Measurements from ENCODE around the gene FREM2.

Gene FREM2

DNA sequence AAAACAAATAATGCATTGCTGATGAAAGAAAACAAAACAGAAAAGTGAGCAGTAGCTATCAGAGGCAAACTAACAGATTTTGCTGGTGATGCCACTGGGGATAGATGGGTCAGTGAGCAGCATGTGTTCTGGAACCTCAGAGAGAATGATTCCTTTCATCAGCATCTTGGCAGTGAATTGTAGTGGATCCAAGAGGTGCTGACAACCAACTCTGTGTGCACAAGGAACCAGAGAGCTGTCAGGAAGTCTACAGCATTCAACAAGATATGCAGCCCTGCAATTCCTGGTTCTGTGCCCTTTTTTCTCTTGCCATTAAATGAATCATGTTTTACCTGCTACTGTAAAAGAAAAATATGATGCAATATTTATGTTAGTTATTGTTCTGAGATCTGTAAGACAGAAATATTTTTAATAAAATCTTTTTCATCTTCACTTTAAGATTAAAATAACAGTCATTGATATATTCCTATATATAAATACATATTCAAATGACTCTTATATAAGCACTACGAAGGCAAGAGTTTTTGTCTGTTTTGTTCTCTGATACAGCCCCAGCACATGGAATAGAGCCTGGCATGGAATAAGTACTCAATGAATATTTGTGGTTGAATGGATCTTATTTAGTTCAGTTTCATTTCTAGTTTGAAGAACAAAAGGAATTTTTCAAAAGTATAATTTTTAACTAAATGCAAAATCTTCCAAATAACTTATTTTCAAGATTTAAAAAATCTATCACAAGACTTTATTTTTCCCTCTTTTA, 80.8 kb downstream of the FREM2 start:
- no peak for DNase-seq

DNA sequence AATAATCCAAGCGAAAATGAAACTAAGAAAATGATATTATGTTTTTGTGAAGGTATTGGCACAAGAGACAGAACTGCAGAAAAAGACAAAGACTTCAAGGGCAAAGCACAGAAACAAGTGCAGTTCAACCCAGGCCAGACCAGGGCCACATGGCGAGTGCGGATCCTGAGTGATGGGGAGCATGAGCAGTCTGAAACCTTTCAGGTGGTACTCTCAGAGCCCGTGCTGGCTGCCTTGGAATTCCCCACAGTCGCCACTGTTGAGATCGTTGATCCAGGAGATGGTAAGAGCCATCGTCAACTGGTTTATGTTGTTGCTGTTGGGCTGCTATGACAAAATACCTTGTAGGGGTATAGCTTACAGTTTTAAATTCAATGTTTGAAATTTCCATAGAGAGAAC, 82.6 kb downstream of the FREM2 start:
- DNase-seq = no peak

DNA sequence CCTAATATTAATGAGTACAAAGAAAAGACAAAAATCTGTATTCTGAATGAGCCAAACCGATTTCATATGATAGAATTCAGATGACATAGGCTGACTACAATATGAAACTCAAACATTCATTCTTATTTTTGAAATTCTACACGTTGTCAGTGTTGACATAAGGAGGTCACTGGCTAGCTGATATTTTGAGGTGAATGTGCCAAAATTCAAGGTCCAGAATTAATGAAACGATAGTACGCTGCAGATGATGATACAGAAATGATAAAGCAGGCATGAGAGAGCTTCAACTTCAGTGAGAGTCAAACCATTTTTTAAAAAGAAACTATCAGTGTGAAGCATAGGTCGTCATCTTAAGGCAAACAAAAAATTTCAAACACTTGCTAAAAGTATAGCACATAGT, 88.2 kb downstream of the FREM2 start:
- DNase-seq = no peak

DNA sequence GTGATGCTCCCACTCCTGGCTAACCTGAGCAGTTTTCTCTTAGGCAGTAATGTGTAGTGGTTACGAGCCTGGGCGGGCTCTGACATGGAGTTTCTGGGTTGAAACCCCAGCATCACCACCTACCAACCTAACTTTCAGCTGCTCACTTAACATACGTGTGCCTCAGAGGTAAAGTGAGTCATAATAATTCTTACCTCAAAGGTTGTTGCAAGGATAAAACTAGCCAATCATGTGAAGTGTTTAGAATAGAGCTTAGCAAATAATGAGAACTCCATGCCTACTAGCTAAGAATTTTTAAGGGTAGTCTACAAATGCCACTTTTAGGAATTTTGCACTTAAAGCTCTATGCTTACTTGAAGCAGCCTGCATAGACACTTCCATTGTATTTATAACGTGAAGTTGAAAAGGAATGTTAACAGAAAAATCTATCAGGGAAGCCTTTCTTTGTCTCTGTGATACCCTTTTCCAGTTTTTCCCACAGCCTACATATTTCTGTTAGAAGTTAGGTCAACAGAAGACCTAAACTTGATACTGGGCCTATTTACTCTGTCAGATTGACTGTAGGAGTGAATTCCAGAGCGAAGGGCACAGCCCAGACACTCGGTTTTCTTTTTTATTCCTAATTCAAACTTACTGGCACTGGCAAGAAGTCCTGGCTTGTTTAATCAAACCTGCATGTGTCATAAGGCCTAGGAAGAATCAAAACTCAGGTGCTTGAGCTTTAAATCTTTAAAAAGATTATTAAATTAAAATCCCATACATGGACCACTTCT, 90.7 kb downstream of the FREM2 start:
- no peak for DNase-seq

DNA sequence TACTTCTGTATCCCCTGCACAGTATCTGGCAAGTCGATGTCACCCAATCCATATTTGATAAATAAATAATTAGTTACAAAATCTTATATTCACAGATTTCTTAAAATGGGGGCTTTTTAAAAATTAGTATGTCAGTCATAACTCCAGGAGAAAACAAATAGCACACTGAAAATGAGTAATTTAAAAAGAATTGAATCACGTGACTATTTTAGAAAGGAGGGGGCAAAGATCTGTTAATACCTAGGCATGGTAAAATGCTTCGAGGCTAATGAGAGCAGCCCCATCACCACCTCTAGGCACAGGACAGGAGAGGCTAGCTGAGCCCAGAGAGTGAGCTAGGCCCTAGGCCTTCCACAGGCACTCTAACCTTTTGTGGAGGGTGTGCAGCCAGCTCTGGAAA, 94.7 kb downstream of the FREM2 start:
- no peak for DNase-seq

DNA sequence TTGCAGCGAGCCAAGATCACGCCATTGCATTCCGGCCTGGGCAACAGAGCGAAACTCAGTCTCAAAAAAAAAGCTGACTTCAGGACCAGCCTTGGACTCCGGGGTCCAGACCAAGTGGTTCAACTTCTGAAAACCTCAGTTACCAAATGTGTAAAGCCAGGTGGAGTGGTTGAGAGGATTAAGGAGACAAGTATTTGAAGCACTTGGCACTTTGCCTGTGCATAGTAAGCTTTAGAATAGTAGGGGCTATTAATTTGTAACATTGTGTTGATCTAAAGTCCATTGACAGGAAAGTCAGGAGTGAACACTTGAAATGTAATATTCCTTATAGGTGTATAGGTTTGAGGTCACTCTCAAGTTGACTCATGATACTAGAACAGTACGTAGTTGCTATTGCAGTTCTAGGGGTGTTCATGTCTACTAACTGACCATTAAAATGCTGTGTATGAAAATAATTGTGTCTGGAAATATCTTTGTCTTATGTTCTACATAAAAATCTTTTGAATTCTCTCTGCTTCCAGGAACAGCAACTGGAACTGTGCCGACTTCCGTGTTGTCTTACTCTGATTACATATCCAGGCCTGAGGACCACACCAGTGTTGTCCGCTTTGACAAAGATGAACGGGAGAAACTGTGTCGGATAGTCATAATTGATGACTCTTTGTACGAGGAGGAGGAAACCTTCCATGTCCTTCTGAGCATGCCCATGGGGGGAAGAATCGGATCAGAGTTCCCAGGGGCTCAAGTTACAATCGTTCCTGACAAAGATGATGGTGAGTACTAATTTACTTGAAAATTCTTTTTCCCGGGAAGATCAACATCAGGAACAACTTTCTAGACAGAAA, 97.4 kb downstream of the FREM2 start:
- DNase-seq = no peak

DNA sequence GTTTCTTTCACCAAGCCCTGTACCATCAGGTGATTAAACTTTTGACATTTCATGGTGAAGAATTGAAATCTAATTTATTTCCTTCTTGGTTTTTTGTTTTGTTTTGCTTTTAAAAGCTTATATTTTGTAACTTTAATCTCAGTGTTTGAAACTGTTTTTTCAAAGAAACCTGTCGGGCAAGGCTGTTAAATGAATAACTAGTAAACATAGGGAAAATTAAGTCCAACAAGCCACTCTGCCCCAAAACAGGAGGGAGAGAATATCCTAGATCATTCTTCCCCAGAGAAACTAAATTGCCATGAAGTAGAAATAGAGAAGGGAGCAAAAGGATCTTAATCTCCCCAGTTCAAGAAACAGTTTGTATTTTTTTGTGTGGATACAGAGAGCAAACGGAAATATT, 98.2 kb downstream of the FREM2 start:
- no peak for DNase-seq

DNA sequence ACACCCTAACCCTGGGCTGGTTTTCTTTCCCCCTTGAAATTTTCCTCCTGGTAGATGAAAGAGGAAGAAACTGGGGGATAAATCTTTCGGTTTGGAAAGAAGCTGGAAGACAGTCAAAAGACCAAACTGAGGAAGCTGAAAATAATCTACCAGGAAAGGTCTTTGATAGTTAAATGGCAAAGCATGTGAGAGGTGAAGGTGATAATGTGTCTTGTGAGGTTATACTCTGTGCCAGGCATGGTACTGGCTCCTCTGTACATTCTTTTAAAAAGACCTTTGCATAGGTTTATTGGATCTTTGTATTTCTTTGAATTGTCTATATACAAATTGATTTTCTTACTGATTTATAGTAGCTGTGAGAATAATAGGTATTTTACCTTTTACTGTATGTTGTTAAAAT, 98.6 kb downstream of the FREM2 start:
- no peak for DNase-seq

DNA sequence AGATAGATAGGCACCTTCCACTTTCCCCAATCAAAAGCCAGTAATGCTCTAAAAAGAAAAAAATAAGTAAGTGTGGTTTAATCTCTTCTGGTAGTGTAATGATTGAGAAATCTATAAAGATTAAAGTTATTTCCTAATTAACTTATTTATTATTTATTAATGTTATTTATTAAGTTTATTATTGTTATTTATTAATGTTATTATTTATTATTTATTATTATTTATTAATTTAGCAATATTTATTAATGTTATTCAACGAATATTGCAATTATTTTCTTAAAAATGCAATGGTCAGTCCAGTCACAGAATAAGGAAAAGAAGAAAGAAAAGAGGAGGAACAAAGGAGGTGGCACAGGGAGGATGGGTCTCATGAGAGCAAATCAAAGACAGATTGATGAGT, 100.7 kb downstream of the FREM2 start:
- no peak for DNase-seq

DNA sequence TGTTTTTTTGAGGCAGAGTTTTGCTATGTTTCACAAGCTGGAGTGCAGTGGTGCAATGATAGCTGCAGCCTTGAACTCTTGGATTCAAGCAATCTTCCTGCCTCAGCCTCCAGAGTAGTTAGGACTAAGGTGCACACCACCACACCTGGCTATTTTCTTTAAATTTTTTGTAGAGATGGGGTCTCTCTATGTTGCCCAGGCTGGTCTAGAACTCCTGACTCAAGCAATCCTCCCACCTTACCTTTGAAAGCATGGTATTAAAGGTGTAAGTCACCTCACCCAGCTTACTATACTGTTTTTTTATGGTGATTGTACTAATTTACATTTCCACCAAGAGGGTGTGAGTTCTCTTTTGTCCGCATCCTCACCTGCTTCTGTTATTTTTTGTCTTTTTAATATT, 110.0 kb downstream of the FREM2 start:
- DNase-seq = no peak

DNA sequence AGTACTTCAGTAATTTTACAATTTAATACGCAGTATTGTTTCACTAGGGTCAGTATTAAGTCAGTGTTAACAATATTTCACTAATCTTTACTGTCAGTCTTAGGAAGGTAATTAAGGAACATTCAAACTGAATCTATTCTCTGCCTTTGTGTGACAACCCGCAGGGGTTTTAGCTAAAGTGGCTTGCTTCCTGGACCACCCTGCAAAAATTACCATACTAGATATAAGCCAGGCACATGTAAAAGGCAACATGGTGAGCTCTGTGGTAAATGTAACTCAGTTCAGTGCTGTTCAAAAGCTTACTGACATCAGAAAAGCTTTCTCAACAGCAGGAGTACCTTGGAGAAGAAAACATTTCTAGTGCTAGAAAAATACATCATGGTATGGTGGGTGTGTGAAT, 116.7 kb downstream of the FREM2 start:
- DNase-seq = no peak

DNA sequence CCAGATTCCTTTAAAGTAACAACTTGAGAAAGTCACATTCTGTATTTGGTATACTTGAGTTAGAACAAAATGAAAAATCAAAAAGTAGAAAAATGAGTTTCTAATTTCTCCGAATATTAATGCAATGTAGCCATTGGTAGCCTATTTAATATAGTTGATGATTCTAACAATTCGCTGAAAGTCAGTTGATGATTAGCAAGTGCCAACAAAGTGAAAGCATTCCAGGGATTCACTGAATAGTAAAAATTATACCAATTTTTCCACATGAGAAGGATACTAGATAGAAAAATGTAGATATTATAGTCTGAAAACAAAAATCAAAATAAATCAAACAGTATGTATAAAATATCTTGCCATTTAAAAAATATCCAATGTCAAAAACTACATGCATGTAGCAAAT, 117.2 kb downstream of the FREM2 start:
- DNase-seq = no peak

DNA sequence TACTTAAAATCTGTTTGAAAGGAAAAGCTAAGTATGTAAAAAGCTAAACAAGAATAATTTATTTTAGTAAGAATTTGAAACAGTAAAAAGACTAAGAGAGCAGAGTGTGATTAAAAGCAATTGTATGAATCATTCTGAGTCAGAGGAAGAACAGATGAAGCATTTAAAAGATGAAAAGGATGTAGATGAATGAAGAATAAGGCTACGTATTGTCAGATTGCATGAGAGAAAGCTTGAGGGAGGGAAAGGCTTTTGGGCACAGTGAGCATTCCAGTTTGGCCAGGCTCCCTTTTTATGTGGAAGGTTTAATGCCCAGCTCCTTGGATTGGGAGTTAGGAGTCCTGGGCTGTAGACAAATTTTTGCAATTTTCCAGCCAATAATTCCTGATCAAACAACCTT, 117.7 kb downstream of the FREM2 start:
- no peak for DNase-seq

DNA sequence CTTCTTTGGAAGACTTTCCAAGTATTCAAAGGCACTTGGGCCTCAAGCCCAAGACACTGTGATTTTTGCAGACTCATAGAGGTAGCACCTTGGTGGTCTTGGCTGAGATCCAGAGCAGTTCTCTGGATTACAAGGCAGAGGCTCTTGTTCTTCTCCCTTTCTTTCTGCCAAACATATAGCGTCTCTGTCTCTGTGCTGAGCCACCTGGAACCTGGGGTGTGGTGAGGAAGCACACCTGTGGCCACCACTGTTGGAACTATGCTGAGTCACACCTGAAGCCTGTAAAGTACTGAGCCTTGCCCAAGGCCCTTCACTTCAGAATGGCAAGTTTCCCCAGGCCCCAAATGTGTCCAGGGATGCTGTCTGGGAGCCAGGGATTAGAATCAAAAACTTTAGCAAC, 127.5 kb downstream of the FREM2 start:
- DNase-seq = no peak

DNA sequence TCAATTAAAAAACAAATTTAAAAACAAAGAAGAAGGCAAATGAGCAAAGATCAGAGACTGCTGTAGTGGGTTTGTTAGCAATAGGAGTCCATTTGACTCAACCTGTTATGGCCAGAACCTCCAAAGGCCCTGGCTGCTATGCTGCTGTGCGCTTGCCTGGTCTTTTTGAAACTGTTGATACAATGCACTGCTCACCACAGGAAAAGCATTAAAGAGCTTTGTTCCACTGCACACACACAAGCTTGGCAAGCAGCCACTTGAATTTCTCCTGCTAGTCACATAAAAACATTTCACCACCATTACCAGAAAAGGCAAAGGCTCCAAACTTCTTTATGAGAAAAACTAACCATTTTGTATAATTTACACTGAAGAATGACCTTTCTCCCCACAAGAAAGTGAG, 132.2 kb downstream of the FREM2 start:
- no peak for DNase-seq

DNA sequence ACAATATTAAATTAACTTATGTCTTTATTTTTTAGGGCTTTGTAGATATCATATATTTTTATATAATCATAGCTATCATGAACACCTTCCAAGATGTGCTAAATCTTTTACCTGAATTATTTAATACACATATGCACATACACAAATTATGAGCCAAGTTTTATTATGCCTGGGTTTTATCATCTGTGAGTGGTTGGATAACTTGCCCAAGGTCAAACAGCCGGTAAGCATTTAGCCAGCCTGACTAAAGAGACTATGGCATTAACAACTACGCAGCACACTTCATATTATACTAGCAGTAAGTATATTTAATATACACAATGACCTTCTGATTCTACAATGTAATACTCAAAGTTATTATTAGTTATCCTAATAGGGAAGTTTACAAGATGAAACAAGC, 132.7 kb downstream of the FREM2 start:
- DNase-seq = no peak

DNA sequence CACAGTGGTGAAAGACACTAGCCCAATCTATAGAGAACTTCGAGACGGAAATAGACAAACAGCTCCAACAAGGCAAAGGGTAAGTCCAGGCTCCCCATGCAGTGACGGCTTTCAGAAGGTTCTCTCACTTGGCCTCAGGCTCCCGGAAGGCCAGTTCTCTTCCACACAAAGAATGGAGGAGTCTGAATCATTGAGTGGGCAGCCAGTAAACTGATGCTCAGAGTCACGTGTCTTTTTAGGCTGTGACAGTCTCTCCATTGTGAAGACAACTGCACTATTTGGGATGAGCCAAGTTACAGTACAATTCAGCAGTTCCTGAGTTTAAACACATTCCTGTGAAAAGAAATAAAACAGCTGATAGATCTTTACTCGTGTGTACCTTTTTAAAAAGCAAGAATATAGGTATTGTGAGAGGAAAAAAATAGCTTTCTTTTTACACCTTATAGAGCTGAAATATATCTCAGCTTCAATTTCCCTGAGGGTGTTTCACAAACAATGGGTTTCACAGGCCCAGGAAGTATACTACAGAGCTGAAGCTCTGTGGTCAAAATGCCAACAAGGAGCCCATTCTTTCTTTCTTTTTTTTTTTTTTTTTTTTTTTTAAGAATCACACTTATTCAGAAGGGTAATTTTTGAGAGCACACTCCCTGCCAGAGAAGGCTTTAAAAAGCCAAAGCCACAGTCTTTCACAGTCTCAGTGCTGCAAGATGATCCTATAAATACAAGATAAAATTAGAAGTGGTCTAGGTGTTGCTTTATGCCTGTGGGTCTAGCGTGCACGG, 135.1 kb downstream of the FREM2 start:
- no peak for DNase-seq

DNA sequence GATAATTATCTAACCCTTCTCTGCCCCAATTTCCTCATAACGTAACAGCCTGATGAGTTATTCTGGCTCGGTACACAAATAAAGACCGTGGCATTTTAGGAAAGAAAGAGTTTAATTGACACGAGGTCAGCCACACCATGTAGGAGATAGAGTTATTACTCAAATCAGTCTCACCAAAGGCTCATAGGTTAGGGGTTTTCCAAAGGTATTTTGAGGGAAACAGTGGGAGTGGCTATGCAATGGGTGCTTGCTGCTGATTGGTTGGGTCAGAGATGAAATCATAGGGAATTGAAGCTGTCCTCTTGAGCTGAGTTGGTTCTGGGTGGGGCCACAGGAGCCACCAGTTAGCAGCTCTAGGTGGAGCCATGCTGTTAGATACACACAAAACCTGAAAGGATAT, 137.5 kb downstream of the FREM2 start:
- no peak for DNase-seq

DNA sequence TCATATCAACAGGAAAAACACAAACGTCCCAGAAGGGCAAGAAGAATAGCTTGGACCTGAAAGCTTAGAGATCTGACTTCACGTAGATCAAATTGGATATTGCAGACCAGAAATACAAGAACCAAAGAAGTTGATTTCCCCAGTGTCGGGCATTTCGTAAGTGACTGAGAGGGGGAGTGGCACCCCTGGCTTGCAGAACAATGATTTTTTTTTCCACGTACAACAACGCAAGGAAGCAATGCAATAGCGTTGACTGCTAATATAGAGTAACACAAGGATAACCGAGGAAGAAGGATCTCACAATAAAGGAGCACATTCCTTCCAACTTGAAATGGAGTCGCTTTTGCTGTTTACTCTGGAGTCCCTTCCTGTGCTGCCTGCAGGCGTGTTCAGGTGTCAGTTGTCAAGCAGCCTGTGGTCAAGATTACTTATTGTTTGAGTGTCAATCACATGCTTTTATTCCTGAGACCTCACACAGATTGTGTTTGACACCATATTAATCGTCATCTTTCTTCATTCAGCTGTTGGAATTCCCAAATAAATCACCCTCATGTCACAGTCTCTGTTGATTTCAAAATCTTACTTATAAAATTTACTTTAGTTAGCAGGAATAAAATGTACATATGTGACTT, 139.4 kb downstream of the FREM2 start:
- DNase-seq = no peak

DNA sequence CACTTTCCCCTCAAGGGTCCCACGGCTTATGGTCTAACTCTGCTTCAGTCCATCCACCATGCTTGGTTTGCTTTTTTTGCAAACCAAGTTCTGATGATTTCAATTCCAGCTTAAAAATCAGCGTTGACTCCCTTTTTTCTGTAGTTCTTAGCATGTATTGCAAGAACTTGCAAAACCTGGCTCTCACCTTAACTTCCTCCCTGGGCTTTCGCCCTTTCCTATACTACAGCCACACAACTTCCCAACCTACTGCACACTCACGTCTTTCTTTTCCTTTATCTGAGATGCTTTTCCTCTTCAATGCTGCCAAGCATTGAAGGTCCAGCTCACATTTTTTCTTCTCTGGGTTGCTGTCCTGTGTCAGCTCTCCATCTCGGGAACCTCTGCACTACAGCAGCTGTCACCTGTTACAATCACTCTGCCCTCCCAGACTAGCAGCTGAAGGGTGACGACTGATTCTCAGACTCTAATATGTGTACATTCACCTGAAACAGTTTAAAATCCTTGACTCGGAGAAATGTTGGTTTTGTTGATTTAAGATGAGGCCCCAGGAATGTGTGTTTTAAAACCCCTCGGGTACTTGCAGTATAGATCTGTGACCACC, 143.7 kb downstream of the FREM2 start:
- no peak for DNase-seq

DNA sequence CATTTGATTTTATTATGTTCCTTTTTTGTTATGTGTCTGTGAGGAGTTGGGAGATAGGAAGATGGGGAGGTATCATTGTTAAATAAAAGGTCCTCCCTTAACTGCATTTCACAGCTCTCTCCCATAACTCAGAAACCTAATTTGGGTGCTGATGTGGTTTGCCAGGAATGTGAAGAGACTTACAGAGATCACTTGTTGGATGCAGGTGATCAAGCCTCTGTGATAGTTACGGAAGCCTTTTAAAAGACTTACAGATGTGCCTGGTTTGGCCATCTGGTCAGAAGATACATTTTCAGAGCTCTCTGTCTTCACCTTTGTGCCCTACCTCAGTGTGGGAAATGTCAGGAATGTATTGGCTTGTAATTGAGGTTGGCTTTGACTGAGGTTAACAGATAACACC, 157.7 kb downstream of the FREM2 start:
- DNase-seq = no peak

DNA sequence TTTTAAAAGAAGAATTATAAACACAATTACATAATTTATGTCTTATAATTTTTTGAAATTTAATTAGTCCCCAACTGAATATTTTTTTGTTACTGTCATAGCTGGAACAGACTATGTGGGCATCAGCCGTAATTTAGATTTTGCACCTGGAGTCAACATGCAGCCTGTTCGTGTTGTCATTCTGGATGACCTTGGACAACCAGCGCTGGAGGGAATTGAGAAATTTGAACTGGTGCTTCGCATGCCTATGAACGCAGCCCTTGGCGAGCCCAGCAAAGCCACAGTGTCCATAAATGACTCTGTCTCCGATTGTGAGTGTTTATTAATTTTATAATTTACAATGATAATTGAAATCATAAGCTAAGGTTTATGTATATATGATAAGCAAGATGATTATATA, 161.5 kb downstream of the FREM2 start:
- no peak for DNase-seq
